Measurements from ENCODE around the gene CAPN7. TPM values are rescaled to one million over a fixed set of nuclear protein-coding genes. Genes with fewer than 3 reads are reported as not detected.
"Not testable (repeated sequence)": the region's sequence is repeated elsewhere in the genome, so short reads cannot be mapped to it uniquely, and the experiment has no call there.

Gene CAPN7
- 10 to 100 TPM; 23.4 to 44.3 (median 32.6) TPM for total RNA-seq

DNA sequence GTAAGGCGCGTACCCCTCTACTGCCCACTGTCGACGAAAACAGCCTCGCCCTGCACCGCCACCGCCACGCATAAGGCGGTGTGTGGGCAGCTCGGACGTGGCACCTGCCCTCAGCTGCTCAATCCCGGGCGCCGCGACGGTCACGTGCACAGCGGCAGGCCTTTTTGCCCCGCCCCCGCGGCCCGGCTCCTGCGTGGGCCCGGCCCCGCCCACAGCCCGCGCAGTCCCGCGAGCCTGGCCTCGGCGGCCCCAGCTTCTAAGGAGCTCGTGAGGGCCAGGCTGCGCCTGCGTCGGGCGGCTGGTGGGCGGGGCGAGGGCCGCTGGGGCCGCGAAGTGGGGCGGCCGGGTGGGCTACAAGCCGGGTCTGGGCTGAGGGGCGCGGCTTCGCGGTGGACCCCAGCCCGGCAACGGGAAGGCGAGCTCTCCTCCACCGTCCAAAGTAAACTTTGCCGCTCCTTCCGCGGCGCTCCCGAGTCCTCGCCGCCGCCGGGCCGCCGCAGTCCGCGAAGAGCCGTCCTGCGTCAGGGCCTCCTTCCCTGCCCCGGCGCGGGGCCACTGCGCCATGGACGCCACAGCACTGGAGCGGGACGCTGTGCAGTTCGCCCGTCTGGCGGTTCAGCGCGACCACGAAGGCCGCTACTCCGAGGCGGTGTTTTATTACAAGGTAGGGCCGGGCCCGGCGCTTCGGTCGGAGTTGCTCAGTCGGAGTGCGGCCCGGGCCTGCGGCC, at the start of gene CAPN7:
TSS of gene CAPN7 (plus strand) at position 313 of the 728 bp plus-strand sequence. CDS start at position 563, 250 bp downstream.
- peak; percentile 88 to 94 (median 92) for ATAC-seq (replicated peaks in 6 of 8)
- Histone ChIP-seq H3K4me1 (replicated peaks in 1 of 2) (peaks cover 5 to 7% of the 10 kb centered on the region in 2 donors), H3K4me3 (peak within 1 kb of the TSS; percentile 75 to 91 (median 80)), H3K27ac (peak within 1 kb of the TSS; percentile 88 to 94)
- in situ Hi-C loops (cut with MboI; ENCODE audit: low pct_unique_long_range_greater_than_20kb in 2 of 9, low sequenced_read_pairs in 9 of 9, unreplicated experiment in 9 of 9), result loop anchor here in 4 of 9 experiments (25.0 kb wide), 2 partner anchors 94 to 381 kb away; no protein-coding TSS in a partner anchor
- 0 to 2% (median 0%) methylated on average over 1 to 7 of the region's 92 CpGs; no CpG with 5 or more reads in 7 of the 10 experiments for WGBS, 10 experiments

GRCh38 chr3:15157441-15157840, 48.6 kb upstream of the CAPN7 start:
- H3K4me3 ChIP-seq, result no peak overlapping the region
- in situ Hi-C loops (cut with MboI; ENCODE audit: low pct_unique_long_range_greater_than_20kb in 2 of 9, low sequenced_read_pairs in 9 of 9, unreplicated experiment in 9 of 9), result no loop called here
- H3K27ac ChIP-seq, result no peak overlapping the region
- no peak for ATAC-seq (replicated peaks in 6 of 8)
- H3K4me1 ChIP-seq (replicated peaks in 1 of 2), result no peaks in the 10 kb centered on the region

GRCh38 chr3:15159501-15160136, 46.4 kb upstream of the CAPN7 start:
- Histone ChIP-seq H3K4me1 (replicated peaks in 1 of 2) (no peaks in the 10 kb centered on the region), H3K27ac (no peak overlapping the region), H3K4me3 (no peak overlapping the region)
- in situ Hi-C loops (cut with MboI; ENCODE audit: low pct_unique_long_range_greater_than_20kb in 2 of 9, low sequenced_read_pairs in 9 of 9, unreplicated experiment in 9 of 9), result no loop called here
- WGBS, 10 experiments, result 53 to 77% (median 63%) methylated on average over 2 to 5 of the region's 5 CpGs; no CpG with 5 or more reads in 1 of the 10 experiments
- peak in 3 of 8 experiments; percentile 37 to 66 (median 66) for ATAC-seq (replicated peaks in 6 of 8)

- Histone ChIP-seq H3K27ac (no peak overlapping the region), H3K4me3 (no peak overlapping the region), H3K4me1 (replicated peaks in 1 of 2) (no peaks in the 10 kb centered on the region)
- in situ Hi-C loops (cut with MboI; ENCODE audit: low pct_unique_long_range_greater_than_20kb in 2 of 9, low sequenced_read_pairs in 9 of 9, unreplicated experiment in 9 of 9), result no loop called here
- ATAC-seq (replicated peaks in 6 of 8), result no peak
- WGBS, 10 experiments, result 0 to 100% (median 76%) methylated on average over 1 to 3 of the region's 3 CpGs; no CpG with 5 or more reads in 3 of the 10 experiments
Observed at GRCh38 chr3:15160662-15161061, 45.4 kb upstream of the CAPN7 start.

DNA sequence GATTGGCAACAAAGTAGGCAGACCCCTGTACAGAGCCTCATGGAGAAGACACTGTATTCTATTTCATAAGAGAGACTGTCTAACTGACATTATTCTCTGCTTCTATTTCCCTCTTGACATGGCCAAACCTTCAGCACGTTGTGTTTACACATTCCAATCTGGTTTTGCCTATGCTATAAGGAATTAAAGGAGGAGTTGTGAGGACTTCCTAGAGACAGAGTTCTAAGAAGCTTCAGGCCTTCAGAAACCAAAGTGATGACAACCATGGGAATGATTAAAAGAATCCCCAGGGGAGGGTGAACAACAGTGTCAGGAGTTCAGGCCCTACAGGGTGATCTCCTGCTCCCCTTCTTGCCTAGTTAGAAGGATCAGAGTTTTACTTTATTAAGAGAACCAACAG, 44.9 kb upstream of the CAPN7 start:
- ATAC-seq (replicated peaks in 6 of 8), result peak in 2 of 8 experiments; percentile 17 to 42
- in situ Hi-C loops (cut with MboI; ENCODE audit: low pct_unique_long_range_greater_than_20kb in 2 of 9, low sequenced_read_pairs in 9 of 9, unreplicated experiment in 9 of 9), result no loop called here
- H3K27ac ChIP-seq, result no peak overlapping the region
- H3K4me3 ChIP-seq, result no peak overlapping the region
- H3K4me1 ChIP-seq (replicated peaks in 1 of 2), result no peaks in the 10 kb centered on the region
- WGBS, 10 experiments, result 13 to 67% (median 59%) methylated on average over 1 of the region's 1 CpG; no CpG with 5 or more reads in 4 of the 10 experiments

DNA sequence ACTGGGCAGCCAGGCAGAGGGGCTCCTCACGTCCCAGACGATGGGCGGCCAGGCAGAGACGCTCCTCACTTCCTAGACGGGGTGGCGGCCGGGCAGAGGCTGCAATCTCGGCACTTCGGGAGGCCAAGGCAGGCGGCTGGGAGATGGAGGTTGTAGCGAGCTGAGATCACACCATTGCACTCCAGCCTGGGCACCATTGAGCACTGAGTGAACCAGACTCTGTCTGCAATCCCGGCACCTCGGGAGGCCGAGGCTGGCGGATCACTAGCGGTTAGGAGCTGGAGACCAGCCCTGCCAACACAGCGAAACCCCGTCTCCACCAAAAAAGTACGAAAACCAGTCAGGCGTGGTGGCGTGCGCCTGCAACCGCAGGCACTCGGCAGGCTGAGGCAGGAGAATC, 42.4 kb upstream of the CAPN7 start:
- H3K4me3 ChIP-seq; H3K27ac ChIP-seq; ATAC-seq (replicated peaks in 6 of 8); H3K4me1 ChIP-seq (replicated peaks in 1 of 2); in situ Hi-C loops (cut with MboI; ENCODE audit: low pct_unique_long_range_greater_than_20kb in 2 of 9, low sequenced_read_pairs in 9 of 9, unreplicated experiment in 9 of 9): not testable (repeated sequence)
- no CpG with 5 or more reads among the region's 24 CpGs for WGBS, 10 experiments

- 0 to 83% (median 35%) methylated on average over 1 of the region's 1 CpG; no CpG with 5 or more reads in 6 of the 10 experiments for WGBS, 10 experiments
- peak in 2 of 8 experiments; percentile 75 to 78 for ATAC-seq (replicated peaks in 6 of 8)
- no peak overlapping the region for H3K27ac ChIP-seq
- in situ Hi-C loops (cut with MboI; ENCODE audit: low pct_unique_long_range_greater_than_20kb in 2 of 9, low sequenced_read_pairs in 9 of 9, unreplicated experiment in 9 of 9), result no loop called here
- H3K4me3 ChIP-seq, result no peak overlapping the region
- H3K4me1 ChIP-seq (replicated peaks in 1 of 2), result no peaks in the 10 kb centered on the region
Observed at GRCh38 chr3:15164340-15164739, 41.7 kb upstream of the CAPN7 start.

GRCh38 chr3:15165061-15165460, 41.0 kb upstream of the CAPN7 start:
- H3K27ac ChIP-seq, result no peak overlapping the region
- no peaks in the 10 kb centered on the region for H3K4me1 ChIP-seq (replicated peaks in 1 of 2)
- 20 to 100% (median 89%) methylated on average over 1 to 6 of the region's 6 CpGs; no CpG with 5 or more reads in 2 of the 10 experiments for WGBS, 10 experiments
- ATAC-seq (replicated peaks in 6 of 8), result no peak
- no peak overlapping the region for H3K4me3 ChIP-seq
- in situ Hi-C loops (cut with MboI; ENCODE audit: low pct_unique_long_range_greater_than_20kb in 2 of 9, low sequenced_read_pairs in 9 of 9, unreplicated experiment in 9 of 9), result no loop called here

DNA sequence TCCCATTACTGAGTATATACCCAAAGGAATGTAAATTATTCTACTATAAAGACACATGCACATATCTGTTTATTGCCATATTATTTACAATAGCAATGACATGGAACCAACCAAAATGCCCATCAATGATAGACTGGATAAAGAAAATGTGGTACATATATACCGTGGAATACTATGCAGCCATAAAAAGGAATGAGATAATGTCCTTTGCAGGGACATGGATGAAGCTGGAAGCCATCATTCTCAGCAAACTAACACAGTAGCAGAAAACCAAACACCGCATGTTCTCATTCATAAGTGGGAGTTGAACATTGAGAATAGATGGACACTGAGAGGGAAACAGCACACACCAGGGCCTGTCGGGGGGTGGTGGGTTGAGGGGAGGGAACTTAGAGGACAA, 39.7 kb upstream of the CAPN7 start:
- H3K4me1 ChIP-seq (replicated peaks in 1 of 2); in situ Hi-C loops (cut with MboI; ENCODE audit: low pct_unique_long_range_greater_than_20kb in 2 of 9, low sequenced_read_pairs in 9 of 9, unreplicated experiment in 9 of 9); H3K4me3 ChIP-seq; ATAC-seq (replicated peaks in 6 of 8); H3K27ac ChIP-seq: not testable (repeated sequence)
- 25 to 100% (median 100%) methylated on average over 1 to 3 of the region's 3 CpGs; no CpG with 5 or more reads in 3 of the 10 experiments for WGBS, 10 experiments

DNA sequence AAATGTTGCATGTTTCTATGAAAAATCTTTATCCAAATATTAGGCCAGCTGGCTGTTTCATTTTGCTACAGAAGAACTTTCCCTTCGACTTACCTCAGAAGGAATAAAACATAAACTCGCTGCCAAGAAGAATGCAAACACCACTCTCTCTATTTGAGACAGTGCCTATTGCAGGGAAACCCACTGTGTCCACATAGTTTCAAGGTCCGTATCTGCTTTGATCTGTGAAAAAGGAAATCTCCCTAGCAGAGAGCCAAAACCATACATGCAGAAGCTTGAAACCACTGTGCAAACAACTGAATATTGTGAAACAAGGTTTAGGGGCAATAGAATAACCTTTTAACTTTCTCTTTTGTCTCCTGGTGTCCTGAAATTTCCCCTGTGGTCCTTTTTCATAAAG, 35.0 kb upstream of the CAPN7 start:
- 26 to 89% (median 76%) methylated on average over 2 to 3 of the region's 3 CpGs; no CpG with 5 or more reads in 1 of the 10 experiments for WGBS, 10 experiments
- no peak overlapping the region for H3K27ac ChIP-seq
- no peaks in the 10 kb centered on the region for H3K4me1 ChIP-seq (replicated peaks in 1 of 2)

GRCh38 chr3:15172806-15173205, 33.2 kb upstream of the CAPN7 start:
- WGBS, 10 experiments, result 50 to 100% (median 90%) methylated on average over 1 of the region's 1 CpG; no CpG with 5 or more reads in 6 of the 10 experiments
- in situ Hi-C loops (cut with MboI; ENCODE audit: low pct_unique_long_range_greater_than_20kb in 2 of 9, low sequenced_read_pairs in 9 of 9, unreplicated experiment in 9 of 9), result no loop called here
- ATAC-seq (replicated peaks in 6 of 8), result no peak
- H3K4me1 ChIP-seq (replicated peaks in 1 of 2), result no peaks in the 10 kb centered on the region
- H3K4me3 ChIP-seq, result no peak overlapping the region
- H3K27ac ChIP-seq, result no peak overlapping the region

More for the DNA sequence above, 35.0 kb upstream of the CAPN7 start:
- peak in 1 of 8 experiments; percentile 76 for ATAC-seq (replicated peaks in 6 of 8)
- no peak overlapping the region for H3K4me3 ChIP-seq
- in situ Hi-C loops (cut with MboI; ENCODE audit: low pct_unique_long_range_greater_than_20kb in 2 of 9, low sequenced_read_pairs in 9 of 9, unreplicated experiment in 9 of 9), result no loop called here

DNA sequence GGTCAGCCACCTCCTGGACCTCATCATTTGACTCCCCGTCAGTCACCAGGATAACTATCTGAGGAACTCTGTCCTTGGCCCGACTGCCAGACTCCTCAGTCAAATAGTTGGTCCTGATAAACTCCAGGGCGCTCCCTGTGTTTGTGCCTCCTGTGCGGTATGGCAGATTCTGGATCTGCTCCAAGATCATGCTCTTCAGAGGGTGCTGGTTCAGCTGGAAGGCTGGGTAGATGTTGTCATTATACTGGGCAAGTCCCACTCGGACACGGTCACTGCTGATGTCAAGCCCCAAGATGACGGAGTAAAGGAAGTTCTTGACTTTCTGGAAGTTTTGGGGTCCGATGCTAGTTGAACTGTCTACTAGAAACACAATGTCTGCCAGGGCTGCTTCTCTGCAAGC, 31.1 kb upstream of the CAPN7 start:
- no peak overlapping the region for H3K27ac ChIP-seq
- in situ Hi-C loops (cut with MboI; ENCODE audit: low pct_unique_long_range_greater_than_20kb in 2 of 9, low sequenced_read_pairs in 9 of 9, unreplicated experiment in 9 of 9), result no loop called here
- H3K4me1 ChIP-seq (replicated peaks in 1 of 2), result peaks cover 0 to 5% of the 10 kb centered on the region in 2 donors
- WGBS, 10 experiments, result 13 to 96% (median 80%) methylated on average over 1 to 5 of the region's 8 CpGs; no CpG with 5 or more reads in 3 of the 10 experiments
- no peak for ATAC-seq (replicated peaks in 6 of 8)
- H3K4me3 ChIP-seq, result no peak overlapping the region

DNA sequence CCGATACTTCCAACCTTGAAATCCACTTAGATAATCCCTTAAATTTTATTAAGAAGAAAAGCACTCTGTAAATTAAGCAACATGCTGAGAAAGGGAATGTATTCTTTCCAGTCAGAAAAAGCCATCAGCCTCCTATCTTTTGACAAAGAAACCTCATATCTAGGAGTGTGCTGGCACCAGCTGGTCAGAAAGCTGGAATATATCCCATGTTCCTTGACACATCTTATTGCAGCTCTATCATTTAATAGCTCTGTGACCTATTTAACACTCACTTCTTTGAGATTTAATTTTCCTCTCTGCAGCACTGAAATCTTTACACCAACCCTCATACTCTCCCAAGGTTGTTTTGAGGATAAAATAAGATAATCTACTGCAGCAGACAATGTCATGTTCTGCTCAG, 30.4 kb upstream of the CAPN7 start:
- in situ Hi-C loops (cut with MboI; ENCODE audit: low pct_unique_long_range_greater_than_20kb in 2 of 9, low sequenced_read_pairs in 9 of 9, unreplicated experiment in 9 of 9), result no loop called here
- no peak overlapping the region for H3K4me3 ChIP-seq
- 57 to 100% (median 88%) methylated on average over 1 of the region's 1 CpG; no CpG with 5 or more reads in 5 of the 10 experiments for whole genome bisulfite sequencing, 10 experiments
- ATAC-seq (replicated peaks in 6 of 8), result no peak
- no peak overlapping the region for H3K27ac ChIP-seq
- H3K4me1 ChIP-seq (replicated peaks in 1 of 2), result peaks cover 0 to 8% of the 10 kb centered on the region in 2 donors

Measured in motor neuron (in vitro differentiated cells).